Measurements from ENCODE around the gene FNDC10.

- TF ChIP-seq ZNF8 (CRISPR knock-in tag; IDR thresholded peaks at IDR 0.05): no peak
- TF ChIP-seq, protein P1, sequence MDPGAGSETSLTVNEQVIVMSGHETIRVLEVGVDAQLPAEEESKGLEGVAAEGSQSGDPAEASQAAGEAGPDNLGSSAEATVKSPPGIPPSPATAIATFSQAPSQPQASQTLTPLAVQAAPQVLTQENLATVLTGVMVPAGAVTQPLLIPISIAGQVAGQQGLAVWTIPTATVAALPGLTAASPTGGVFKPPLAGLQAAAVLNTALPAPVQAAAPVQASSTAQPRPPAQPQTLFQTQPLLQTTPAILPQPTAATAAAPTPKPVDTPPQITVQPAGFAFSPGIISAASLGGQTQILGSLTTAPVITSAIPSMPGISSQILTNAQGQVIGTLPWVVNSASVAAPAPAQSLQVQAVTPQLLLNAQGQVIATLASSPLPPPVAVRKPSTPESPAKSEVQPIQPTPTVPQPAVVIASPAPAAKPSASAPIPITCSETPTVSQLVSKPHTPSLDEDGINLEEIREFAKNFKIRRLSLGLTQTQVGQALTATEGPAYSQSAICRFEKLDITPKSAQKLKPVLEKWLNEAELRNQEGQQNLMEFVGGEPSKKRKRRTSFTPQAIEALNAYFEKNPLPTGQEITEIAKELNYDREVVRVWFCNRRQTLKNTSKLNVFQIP (CRISPR knock-in tag; IDR thresholded peaks at IDR 0.05; ENCODE audit: borderline replicate concordance, low read depth): no peak
- no peak for TF ChIP-seq ZNF565 (CRISPR knock-in tag; conservative IDR thresholded peaks at IDR 0.05; ENCODE audit: low read depth)
- no peak for TF ChIP-seq PATZ1 (CRISPR knock-in tag; IDR thresholded peaks at IDR 0.05; ENCODE audit: borderline replicate concordance)
- TF ChIP-seq PPARA (CRISPR knock-in tag; IDR thresholded peaks at IDR 0.05; ENCODE audit: borderline replicate concordance): no peak
These were observed 27.4 kb upstream of the FNDC10 start for GRCh38 chr1:1627261-1627828.
